HG03045 (cell line): ENCODE measurements around the gene CMTM5.
"Not testable (repeated sequence)": the region's sequence is repeated elsewhere in the genome, so short reads cannot be mapped to it uniquely, and the experiment has no call there.

Source experiments
- ATAC-seq: cut with Tn5 transposase; IDR thresholded peaks from one replicate; pipeline ENCODE4 v1.9.1; 2021; ENCODE audit warnings: mild to moderate bottlenecking, moderate library complexity; ENCODE audit not compliant: unreplicated experiment

Gene CMTM5

DNA sequence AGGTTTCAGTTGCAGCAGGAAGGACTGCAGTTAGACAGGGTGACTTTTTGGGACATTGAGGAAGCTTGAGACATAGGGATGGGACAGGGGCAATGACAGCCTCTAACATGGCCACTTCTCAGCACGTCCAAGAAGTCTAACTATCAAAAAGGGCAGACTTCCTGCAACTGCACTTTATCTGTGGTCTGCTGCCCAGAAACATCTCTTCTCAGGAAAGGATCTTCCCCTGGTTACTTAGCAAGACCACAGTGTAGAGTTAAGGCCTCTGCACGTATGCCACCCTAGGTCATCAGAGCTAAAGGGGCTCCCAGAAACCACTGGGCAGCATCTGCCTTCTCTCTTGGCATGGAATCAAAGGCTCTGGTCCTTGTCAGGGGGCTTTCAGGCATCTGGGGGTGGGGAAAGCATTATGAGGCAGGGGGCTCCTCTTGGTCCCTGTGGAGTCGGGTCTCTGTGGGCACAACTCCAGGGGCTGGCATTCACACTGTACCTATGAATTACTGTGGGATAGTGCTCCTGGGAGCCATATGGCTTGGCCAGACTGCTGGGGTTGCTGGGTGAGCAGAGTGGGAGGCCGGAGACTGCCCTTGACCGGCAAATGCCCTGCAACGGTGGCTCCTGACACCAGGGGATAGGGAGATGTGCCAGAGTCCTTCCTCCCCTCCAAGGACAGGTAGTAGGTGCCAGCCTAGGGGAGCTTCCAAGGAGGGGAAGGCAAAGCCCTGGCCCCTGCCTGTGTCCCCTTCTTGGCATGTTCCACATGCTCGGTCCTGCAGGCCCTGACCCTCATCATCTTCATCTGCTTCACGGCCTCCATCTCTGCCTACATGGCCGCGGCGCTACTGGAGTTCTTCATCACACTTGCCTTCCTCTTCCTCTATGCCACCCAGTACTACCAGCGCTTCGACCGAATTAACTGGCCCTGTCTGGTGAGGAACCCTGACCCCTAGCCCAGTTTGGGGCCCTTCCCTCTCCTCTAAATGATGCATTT, 1.0 kb downstream of the CMTM5 start:
- no peak for ATAC-seq

DNA sequence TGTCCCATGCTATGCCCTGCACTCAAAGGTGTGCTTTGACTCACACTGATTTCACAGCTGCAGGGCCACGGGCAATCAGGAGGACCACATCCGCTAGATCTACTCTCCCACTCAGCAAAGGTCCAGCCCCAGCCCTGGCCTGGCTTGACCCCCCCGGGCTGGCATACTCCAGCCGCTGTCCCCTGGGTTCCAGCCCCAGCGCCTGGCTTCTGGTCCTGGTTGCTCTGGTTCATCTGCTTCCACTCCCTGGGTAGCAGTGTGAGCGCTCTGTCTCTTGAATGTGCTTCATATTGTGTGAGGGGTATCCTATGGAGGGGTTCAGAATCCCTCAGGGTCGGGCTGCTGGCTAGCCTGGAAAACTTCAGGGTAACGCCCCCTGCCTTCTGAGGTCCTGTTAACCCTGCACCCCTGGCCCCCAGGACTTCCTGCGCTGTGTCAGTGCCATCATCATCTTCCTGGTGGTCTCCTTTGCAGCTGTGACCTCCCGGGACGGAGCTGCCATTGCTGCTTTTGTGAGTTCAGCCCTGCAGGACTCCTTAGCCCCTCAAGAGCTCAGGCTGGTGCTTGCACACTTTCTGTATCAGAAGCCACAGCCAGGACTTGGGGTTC, 1.9 kb downstream of the CMTM5 start:
- ATAC-seq, result no peak

DNA sequence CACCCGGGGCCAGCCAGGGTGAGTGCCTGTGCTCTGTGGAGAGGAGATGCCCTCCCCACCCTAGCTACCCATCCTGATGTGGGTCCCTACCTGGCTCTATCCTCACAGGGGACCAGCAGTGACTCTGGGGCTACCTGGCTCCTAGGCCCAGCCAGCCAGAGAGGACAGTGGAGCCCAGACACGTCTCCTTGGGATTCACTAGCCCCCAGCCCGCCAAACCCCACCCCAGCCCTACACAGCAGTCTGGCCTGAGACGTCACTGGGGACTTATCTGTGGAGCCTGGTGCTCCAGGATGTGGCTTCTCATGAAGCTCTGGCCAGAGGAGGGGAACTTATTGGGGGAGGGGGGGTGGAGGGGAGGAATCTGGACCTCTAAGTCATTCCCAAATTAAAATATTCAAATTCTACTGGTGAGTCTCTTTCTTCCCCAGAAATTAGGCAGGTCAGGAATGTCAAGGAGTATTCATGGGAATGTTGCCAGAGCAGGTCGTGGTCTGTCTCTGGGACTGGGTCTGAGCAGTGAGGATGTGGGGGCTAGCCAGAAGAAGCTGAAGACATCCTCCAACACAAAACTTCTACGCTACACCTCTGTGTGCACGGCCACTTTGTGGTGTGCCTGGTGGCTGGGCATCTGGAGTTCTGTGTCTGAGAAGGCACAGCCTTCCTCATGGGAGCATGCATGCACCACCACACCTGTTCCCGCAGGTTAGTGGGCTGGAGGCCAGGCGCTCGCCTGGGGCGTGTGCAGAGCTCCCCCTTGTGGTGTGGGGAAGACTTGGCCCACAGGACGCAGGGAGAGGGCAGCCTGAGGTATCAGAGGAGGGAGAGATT, 2.7 kb downstream of the CMTM5 start:
- no peak for ATAC-seq

DNA sequence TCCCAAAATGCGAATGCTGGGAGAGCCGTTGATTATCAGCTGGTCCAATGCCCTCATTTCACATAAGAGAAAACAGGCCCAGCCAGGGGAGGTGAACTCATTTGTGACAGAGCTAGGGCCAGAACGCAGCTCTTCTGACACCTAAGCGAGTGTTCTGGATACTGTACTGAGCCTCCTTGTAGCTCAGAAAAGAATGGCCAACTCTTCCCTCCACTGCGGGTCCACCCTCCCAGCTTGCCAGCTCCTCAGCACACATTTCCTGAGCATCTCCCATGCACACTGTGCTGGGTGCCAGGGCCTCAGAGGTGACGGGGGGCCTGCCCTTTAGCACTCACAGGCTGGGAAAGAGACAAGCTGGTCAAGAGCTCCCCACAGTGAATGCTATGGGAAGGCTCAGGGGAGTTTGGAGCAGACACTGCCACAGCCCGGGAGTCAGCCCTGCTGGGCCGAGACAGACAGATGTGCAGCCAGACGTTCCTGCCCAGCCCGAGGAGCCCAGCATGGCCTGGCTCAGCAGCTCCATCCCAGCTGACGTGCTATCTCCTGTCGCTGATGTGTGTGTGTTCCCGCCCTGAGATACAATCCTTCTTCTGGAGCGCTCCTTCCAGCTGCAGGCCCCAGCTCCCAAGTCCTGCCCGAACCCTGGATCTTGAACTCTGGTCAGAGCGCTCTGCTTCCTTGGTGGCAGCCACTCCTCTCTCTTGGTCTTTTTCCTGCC, 3.5 kb downstream of the CMTM5 start:
- ATAC-seq, result no peak

DNA sequence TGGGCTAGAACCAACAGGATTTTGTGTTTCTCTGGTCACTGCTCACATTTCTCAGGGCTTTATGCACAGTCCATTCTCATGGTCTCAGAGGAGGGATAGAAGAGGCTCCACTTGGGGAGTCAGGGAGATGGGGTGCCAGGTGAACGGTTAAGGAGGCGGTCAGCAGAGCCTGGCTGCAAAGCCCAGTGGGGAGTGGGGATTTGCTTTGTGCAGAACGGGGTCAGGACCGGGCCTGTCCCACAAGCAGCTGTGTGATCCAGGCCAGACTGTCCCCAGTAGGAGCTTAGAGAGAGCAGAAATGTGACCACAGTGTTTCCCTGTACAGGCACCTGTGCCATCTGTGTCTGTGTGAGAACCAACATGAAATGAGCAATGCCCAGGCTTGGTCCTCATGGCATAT, 4.1 kb downstream of the CMTM5 start:
- ATAC-seq, result no peak

DNA sequence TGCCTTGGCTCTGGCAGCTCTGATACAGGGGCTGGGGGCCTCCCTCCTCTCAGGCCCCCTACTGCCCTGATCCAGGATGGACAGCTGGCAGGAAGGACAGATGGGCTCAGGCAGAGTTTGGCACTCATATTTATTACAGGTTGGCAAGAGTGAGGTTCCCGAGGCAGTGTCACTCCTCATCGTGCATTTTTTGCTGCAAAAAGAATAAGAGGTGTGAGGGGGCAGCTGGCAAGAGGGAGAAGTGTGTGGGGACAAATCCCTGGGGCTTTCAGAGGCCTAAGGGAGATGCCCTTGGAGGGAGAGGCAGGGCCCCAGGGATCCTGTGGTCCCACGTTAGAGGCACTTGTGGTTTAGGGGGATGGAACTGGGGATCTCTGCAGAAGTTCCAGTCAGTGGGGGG, 5.0 kb downstream of the CMTM5 start:
- no peak for ATAC-seq

DNA sequence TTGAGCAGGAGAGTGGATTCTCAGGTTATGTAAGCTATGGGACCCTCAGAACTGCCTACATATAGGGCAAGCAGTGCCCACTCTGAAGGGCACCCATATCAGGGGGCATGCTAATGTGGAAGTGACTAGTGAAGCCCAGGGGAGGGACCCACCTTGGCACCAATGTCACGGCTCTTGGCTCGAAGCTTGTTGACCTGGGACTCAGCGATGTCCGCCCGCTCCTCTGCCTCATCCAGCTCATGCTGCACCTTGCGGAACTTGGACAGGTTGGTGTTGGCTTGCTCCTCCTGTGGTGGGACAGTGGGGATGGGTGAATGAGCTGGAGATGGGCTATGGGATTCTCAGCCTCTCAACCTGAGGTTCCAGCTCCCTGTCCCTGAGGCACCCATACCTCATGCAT, 5.4 kb downstream of the CMTM5 start:
- ATAC-seq, result no peak

DNA sequence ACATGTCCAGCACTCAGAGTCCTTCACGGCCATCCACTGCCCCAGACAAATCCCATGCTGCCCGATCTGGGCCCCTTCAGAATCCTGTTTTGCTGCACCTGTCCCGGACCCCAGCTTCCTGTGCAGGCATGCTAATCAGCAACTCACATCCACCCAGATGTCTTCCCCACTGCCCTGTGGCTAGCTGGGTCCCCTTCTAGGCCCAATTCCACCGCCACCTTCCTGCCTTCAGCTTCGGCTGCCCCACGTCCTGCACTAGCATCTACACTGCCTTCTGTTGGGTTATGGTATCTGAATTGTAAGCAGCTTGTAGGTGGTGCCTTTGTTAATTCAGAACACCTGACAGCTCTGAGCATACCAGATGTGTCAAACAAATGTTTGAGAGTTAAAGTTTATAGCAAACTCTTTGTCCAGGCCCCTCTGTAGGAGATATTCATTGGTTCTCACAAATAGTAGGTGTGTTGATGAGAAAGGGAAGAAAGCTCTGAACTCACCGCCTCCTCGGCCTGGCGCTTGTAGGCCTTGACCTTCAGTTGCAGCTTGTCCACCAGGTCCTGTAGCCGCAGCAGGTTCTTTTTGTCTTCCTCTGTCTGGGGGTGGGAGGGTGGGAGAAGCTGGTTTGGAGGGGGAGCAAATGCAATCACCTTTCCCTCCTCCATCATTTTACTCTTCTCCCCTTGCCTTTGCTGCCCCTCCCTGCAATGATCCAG, 6.0 kb downstream of the CMTM5 start:
- ATAC-seq, result no peak

DNA sequence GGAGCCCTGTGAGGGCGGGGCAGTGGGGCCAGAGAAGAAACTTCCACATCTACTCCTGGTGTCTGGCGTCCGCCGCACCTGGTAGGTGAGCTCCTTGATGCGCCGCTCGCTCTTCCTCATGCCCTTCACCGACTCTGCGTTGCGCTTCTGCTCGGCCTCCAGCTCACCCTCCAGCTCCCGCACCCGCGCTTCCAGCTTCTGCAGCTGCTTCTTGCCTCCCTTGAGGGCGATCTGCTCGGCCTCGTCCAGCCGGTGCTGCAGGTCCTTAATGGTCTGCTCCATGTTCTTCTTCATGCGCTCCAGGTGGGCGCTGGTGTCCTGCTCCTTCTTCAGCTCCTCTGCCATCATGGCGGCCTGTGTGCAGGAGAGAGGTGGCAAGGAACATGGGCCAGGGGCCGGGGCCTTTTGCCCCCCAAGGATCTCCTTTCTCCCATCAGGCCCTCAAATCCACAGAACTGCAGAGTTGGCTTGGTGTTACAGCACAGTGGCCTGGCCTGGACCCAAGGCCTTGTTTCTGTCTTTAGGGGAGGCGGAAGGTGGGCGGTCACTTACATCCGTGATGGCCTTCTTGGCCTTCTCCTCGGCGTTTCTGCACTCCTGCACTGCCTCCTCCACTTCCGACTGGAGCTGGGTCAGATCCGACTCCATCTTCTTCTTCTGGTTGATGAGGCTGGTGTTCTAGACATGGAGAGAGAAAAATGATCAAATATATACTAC, 7.7 kb downstream of the CMTM5 start:
- ATAC-seq, result no peak

DNA sequence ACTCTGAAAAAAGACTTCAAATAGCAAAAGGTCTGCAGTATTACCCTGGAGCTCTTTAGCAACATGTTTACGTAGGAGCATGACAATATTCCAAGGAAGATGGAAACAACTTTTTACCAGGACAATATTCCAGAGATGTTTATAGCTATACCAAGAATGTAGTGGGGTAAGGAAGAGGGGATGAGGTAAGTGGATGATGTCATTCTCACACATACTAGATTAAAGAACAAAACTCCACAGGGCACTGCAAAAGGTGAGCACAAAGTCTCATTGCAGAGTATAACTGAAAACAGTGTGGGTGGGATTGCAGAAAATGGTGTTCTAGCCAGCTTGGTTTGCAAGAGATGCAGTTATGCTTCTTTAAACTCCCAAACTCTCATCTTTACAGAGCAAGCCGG, 8.4 kb downstream of the CMTM5 start:
- no peak for ATAC-seq

DNA sequence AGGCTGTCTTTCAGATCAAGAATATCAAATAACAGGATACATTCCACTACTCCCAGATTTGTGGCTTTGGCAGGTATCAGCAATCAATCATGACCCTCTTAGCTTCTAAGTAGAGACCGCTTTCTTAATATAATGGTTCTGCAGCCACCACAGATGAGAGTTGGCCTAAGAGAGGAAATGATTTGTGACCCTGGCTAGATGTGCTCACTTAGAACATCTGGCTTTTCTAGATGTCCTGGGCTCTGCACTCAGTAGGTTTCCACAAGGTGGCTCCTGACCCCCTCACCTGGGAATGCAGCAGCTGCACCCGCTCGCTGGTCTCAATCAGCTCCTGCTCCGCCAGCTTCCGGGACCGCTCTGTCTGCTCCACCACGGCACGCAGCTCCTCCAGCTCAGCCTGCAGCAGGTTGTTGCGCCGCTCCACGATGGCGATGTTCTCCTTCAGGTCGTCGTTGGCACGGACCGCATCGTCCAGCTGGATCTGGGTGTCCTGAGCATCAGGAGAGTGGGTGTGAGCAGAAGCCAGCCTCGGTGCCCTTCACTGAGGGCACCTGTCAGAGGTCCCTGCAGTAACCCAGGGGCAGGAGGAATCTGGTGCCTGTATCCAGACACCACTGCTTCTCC, 8.9 kb downstream of the CMTM5 start:
- ATAC-seq, result no peak

DNA sequence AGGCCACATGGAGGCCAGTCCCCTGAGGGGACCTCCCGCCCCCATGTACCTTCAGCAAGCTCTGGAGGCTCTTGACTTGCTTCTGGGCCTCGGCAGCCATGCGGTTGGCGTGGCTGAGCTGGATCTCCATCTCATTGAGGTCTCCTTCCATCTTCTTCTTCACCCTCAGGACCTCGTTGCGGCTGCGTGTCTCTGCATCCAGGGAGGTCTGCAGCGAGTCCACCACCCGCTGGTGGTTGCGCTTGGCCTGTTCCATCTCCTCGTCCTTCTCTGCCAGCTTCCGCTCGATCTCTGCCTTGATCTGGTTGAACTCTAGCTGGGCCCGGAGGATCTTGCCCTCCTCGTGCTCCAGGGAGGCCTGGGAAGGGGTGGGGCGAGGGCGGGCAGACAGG, 9.4 kb downstream of the CMTM5 start:
- ATAC-seq, result not testable (repeated sequence)

DNA sequence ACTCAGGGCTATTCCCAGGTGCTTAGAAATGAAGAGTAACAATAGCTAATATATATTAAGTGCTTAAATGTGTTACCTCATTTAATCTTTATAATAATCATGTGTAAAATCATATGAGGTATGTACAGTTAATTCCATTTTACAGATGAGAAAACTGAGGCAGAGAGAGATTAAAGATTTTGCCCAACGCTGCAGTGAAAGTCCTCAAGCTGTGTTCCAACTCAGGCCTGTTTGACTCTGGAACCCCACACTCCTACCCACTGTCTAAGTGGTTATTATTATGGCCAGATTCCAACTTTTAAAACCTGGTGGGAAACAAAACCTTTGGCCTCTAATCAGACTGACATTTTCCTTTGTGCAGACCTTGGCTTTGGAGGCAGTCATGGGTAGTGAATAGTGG, 10.2 kb downstream of the CMTM5 start:
- no peak for ATAC-seq

DNA sequence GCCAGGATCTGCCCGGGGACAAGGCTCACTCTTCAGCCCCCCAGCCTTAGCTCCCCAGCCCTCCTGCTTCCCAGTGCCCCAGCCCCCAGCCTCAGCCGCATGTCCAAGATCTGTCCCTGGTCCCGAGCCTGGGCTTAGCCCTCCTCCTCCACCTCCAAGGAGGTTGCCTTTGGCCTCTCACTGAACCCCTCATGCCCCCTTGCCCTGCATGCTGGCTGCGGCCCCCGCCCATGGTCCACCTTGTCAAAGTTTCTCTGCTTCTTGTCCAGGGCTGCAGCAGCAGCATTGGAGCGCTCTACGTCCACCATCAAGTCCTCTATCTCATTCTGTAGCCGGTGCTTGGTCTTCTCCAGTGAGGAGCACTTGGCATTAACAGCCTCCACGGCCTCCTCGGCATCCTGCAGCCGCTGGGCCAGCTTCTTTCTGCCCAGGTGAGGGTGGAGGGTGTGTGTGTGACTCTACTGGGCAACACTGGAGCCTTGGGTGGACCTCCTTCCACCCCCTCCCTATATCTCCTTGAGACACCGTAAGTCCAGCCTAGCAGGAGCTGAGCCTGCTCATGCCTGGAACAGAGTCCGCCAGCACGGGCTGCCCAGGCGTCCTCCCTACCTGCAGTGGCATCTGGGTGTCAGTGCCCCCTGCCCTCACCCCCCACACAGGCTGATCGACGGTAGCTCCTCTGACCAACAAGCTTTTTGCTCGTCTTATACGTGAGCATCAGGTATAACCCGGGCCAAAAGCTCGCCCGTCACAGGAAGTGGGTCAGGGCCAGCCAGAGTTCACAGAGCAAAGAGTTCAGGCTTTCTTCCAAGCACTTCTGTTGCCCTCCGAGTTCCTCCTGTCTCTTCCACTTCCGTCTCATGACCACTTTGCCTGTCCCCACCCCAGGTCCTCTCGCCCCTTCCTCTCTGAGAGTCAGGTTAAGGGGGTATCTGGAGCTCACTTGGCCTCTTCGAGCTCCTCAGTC, 11.4 kb downstream of the CMTM5 start:
- ATAC-seq, result no peak

DNA sequence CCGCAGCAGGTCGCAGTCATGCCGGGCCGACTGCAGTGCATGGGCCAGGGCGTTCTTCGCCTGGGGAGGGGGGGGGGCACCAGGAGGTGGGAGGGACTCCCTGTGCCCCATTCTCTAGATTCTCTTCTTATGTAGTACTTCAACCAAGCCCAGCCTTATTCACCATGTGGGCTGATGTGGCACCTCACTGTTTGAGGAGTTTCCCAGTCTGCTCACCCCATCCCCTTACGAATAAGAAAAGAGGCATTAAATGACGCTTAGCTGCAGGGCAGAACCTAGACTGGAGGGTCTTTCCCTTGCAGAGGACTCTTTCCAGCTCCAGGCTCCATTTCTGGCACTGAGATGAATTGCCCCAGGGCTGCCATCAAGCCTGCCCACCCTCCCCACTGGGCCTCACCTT, 12.2 kb downstream of the CMTM5 start:
- no peak for ATAC-seq

DNA sequence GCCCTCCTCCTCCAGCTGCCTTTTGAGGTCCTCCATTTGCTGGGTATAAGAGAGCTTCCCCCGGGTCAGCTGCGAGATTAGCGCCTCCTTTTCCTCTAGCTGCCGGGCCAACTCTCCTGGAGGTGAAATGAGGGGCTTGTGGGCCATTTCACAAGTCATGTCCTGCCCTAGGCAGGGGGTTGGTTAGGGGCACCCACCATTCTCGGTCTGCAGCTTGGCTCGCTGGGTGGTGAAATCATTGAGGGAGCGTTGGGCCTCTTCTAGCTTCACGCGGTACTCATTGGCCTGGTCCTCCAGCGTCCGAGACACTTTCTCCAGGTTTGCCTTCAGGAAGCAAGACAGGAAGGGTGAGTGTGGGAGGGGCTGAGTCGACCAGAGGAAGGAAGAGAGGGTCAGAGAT, 12.6 kb downstream of the CMTM5 start:
- ATAC-seq, result no peak

DNA sequence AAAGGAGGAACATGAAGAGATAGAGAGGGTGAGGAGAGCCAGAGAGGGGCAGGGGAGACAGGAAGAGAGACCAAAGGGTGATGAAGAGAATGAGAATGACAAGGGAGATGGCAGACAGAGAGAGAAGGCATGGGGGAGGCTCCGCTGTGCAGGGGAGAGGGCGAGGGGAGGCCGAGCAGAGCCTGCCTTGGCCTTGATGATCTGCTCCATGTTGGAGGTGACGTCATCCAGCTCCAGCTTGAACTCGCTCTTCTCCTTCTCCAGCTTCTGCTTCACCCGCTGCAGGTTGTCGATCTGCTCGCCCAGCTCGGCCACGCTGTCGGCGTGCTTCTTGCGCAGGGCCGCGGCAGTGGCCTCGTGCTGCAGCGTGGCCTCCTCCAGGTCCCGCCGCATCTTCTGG, 13.0 kb downstream of the CMTM5 start:
- ATAC-seq, result not testable (repeated sequence)

DNA sequence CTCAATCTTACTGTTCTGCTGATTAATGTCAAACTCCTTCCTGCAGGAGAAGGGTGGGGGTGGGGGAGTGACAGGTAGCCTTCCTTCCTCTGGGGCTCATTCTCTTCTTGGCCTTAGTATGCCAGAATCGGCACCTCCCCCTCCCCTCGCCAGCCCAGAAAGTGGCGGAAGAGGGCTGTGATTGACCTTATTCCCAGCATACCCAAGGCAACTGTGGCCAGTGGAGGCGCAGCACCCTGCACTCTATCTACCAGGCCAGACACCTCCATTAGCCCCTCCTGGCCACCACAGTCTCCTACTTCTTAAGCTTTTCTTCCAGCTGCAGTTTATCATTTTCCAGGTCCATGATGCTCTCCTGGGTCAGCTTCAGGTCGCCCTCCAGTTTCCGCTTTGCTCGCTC, 15.8 kb downstream of the CMTM5 start:
- no peak for ATAC-seq
